ENCODE measurements around the gene ZNF408.

DNA sequence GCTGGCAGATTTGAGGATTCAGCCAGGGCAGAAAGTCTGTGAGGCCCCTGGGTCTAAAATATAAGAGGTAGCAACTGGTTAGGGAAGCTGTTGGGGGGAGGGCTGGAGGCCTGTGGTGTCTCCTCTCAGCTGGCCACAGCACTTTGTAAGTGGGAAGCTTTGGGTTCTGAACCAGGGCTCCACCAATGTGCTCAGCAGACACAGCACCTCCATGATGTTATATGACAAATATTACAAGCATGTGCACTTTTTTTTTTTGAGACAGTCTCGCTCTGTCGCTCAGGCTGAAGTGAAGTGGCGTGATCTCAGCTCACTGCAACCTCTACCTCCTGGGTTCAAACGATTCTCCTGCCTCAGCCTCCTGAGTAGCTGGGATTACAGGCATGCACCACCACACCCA is 8.4 kb upstream of the ZNF408 start:
- no peak for TF ChIP-seq RAD21 (conservative IDR thresholded peaks at IDR 0.05 in 1 of 2, IDR thresholded peaks at IDR 0.05 in 1 of 2)
- TF ChIP-seq CEBPB (IDR thresholded peaks at IDR 0.05), result no peak
- TF ChIP-seq, protein P1, sequence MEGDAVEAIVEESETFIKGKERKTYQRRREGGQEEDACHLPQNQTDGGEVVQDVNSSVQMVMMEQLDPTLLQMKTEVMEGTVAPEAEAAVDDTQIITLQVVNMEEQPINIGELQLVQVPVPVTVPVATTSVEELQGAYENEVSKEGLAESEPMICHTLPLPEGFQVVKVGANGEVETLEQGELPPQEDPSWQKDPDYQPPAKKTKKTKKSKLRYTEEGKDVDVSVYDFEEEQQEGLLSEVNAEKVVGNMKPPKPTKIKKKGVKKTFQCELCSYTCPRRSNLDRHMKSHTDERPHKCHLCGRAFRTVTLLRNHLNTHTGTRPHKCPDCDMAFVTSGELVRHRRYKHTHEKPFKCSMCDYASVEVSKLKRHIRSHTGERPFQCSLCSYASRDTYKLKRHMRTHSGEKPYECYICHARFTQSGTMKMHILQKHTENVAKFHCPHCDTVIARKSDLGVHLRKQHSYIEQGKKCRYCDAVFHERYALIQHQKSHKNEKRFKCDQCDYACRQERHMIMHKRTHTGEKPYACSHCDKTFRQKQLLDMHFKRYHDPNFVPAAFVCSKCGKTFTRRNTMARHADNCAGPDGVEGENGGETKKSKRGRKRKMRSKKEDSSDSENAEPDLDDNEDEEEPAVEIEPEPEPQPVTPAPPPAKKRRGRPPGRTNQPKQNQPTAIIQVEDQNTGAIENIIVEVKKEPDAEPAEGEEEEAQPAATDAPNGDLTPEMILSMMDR (IDR thresholded peaks at IDR 0.05), result no peak
- TF ChIP-seq EHMT2 (IDR thresholded peaks at IDR 0.05; ENCODE audit: low read depth), result no peak
- TF ChIP-seq, protein P2, sequence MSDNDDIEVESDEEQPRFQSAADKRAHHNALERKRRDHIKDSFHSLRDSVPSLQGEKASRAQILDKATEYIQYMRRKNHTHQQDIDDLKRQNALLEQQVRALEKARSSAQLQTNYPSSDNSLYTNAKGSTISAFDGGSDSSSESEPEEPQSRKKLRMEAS (IDR thresholded peaks at IDR 0.05), result no peak
- no peak for TF ChIP-seq POLR2A (IDR thresholded peaks at IDR 0.05; ENCODE audit: low read length)
- TF ChIP-seq, protein P3, sequence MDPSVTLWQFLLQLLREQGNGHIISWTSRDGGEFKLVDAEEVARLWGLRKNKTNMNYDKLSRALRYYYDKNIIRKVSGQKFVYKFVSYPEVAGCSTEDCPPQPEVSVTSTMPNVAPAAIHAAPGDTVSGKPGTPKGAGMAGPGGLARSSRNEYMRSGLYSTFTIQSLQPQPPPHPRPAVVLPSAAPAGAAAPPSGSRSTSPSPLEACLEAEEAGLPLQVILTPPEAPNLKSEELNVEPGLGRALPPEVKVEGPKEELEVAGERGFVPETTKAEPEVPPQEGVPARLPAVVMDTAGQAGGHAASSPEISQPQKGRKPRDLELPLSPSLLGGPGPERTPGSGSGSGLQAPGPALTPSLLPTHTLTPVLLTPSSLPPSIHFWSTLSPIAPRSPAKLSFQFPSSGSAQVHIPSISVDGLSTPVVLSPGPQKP (IDR thresholded peaks at IDR 0.05; ENCODE audit: low read depth, low read length), result no peak
- no peak for TF ChIP-seq ZFP36 (IDR thresholded peaks at IDR 0.05; ENCODE audit: borderline replicate concordance, partially characterized antibody)
- TF ChIP-seq, protein P4, sequence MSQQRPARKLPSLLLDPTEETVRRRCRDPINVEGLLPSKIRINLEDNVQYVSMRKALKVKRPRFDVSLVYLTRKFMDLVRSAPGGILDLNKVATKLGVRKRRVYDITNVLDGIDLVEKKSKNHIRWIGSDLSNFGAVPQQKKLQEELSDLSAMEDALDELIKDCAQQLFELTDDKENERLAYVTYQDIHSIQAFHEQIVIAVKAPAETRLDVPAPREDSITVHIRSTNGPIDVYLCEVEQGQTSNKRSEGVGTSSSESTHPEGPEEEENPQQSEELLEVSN (IDR thresholded peaks at IDR 0.05; ENCODE audit: borderline replicate concordance, low read depth), result no peak
- TF ChIP-seq FOXS1 (CRISPR knock-in tag; IDR thresholded peaks at IDR 0.05), result no peak
- no peak for TF ChIP-seq RNF2 (IDR thresholded peaks at IDR 0.05; ENCODE audit: borderline replicate concordance, low read depth)
- TF ChIP-seq REST (IDR thresholded peaks at IDR 0.05), result no peak
- TF ChIP-seq MYC (IDR thresholded peaks at IDR 0.05; ENCODE audit: borderline replicate concordance, low read length), result no peak

All from A549 (cell line).